ENCODE data around the gene PCNT. TPM values are rescaled to one million over a fixed set of nuclear protein-coding genes. Genes with fewer than 3 reads are reported as not detected.

Gene PCNT
- total and polyA plus RNA-seq, 2 of the 8 experiments (the other 6 are each of a cell fraction or from before 2014, with no cell fraction given), result 9.9 to 45.1 TPM

DNA sequence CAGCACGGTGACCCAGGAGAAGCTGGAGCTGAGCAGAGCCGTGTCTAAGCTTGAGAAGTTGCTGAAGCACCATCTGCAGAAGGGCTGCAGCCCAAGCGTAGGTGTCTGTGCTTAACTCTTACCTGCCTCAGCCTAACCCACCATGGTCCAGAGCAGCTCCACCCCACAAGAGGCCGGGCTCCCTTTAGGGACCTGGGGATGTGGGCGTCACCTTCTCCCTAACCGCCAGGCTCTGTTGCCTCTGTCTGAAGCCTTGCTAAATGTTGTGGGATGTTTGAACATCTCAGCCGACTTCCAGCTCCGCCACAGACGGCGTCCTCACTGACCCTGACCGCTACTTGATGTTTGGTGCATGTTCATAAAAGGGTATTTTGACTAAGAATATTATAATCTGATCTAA is 114.3 kb downstream of the PCNT start (continued):
- TF ChIP-seq, protein P1, sequence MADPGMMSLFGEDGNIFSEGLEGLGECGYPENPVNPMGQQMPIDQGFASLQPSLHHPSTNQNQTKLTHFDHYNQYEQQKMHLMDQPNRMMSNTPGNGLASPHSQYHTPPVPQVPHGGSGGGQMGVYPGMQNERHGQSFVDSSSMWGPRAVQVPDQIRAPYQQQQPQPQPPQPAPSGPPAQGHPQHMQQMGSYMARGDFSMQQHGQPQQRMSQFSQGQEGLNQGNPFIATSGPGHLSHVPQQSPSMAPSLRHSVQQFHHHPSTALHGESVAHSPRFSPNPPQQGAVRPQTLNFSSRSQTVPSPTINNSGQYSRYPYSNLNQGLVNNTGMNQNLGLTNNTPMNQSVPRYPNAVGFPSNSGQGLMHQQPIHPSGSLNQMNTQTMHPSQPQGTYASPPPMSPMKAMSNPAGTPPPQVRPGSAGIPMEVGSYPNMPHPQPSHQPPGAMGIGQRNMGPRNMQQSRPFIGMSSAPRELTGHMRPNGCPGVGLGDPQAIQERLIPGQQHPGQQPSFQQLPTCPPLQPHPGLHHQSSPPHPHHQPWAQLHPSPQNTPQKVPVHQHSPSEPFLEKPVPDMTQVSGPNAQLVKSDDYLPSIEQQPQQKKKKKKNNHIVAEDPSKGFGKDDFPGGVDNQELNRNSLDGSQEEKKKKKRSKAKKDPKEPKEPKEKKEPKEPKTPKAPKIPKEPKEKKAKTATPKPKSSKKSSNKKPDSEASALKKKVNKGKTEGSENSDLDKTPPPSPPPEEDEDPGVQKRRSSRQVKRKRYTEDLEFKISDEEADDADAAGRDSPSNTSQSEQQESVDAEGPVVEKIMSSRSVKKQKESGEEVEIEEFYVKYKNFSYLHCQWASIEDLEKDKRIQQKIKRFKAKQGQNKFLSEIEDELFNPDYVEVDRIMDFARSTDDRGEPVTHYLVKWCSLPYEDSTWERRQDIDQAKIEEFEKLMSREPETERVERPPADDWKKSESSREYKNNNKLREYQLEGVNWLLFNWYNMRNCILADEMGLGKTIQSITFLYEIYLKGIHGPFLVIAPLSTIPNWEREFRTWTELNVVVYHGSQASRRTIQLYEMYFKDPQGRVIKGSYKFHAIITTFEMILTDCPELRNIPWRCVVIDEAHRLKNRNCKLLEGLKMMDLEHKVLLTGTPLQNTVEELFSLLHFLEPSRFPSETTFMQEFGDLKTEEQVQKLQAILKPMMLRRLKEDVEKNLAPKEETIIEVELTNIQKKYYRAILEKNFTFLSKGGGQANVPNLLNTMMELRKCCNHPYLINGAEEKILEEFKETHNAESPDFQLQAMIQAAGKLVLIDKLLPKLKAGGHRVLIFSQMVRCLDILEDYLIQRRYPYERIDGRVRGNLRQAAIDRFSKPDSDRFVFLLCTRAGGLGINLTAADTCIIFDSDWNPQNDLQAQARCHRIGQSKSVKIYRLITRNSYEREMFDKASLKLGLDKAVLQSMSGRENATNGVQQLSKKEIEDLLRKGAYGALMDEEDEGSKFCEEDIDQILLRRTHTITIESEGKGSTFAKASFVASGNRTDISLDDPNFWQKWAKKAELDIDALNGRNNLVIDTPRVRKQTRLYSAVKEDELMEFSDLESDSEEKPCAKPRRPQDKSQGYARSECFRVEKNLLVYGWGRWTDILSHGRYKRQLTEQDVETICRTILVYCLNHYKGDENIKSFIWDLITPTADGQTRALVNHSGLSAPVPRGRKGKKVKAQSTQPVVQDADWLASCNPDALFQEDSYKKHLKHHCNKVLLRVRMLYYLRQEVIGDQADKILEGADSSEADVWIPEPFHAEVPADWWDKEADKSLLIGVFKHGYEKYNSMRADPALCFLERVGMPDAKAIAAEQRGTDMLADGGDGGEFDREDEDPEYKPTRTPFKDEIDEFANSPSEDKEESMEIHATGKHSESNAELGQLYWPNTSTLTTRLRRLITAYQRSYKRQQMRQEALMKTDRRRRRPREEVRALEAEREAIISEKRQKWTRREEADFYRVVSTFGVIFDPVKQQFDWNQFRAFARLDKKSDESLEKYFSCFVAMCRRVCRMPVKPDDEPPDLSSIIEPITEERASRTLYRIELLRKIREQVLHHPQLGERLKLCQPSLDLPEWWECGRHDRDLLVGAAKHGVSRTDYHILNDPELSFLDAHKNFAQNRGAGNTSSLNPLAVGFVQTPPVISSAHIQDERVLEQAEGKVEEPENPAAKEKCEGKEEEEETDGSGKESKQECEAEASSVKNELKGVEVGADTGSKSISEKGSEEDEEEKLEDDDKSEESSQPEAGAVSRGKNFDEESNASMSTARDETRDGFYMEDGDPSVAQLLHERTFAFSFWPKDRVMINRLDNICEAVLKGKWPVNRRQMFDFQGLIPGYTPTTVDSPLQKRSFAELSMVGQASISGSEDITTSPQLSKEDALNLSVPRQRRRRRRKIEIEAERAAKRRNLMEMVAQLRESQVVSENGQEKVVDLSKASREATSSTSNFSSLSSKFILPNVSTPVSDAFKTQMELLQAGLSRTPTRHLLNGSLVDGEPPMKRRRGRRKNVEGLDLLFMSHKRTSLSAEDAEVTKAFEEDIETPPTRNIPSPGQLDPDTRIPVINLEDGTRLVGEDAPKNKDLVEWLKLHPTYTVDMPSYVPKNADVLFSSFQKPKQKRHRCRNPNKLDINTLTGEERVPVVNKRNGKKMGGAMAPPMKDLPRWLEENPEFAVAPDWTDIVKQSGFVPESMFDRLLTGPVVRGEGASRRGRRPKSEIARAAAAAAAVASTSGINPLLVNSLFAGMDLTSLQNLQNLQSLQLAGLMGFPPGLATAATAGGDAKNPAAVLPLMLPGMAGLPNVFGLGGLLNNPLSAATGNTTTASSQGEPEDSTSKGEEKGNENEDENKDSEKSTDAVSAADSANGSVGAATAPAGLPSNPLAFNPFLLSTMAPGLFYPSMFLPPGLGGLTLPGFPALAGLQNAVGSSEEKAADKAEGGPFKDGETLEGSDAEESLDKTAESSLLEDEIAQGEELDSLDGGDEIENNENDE (IDR thresholded peaks at IDR 0.05; ENCODE audit: insufficient replicate concordance, low read length), result no peak
- TF ChIP-seq BRCA1 (IDR thresholded peaks at IDR 0.05; ENCODE audit: low read depth, low read length), result no peak
- TF ChIP-seq SAP30 (IDR thresholded peaks at IDR 0.05; ENCODE audit: insufficient read depth, insufficient replicate concordance, low read length), result no peak
- no peak for TF ChIP-seq NANOG (IDR thresholded peaks at IDR 0.05; ENCODE audit: insufficient read depth, low read depth, low read length, poor library complexity, severe bottlenecking)
- TF ChIP-seq GABPA (IDR thresholded peaks at IDR 0.05; ENCODE audit: borderline replicate concordance, insufficient read depth, low read length), result no peak
- TF ChIP-seq POLR2A (IDR thresholded peaks at IDR 0.05; ENCODE audit: control extremely low read depth in 1 of 2, low read depth in 2 of 2, low read length in 2 of 2), result no peak
- no peak for TF ChIP-seq ZNF274 (IDR thresholded peaks at IDR 0.05; ENCODE audit: borderline replicate concordance, extremely low read depth, low read length)
- TF ChIP-seq POLR2AphosphoS5 (IDR thresholded peaks at IDR 0.05; ENCODE audit: low read depth, low read length), result no peak
- TF ChIP-seq RXRA (IDR thresholded peaks at IDR 0.05; ENCODE audit: insufficient read depth, low read depth, low read length), result no peak
- no peak for TF ChIP-seq TCF12 (IDR thresholded peaks at IDR 0.05; ENCODE audit: low read depth, low read length)
- no peak for TF ChIP-seq EP300 (IDR thresholded peaks at IDR 0.05; ENCODE audit: borderline replicate concordance in 1 of 2, low read depth in 2 of 2, low read length in 2 of 2)
- TF ChIP-seq SRF (IDR thresholded peaks at IDR 0.05; ENCODE audit: low read depth, low read length), result no peak
